Stomach (tissue), 4 donors: ENCODE measurements around the gene TFAP2C.

Experiments used
- EP300 ChIP-seq: sonication (generic); formaldehyde crosslinking; IDR thresholded peaks from one replicate; pipeline ENCODE4 v1.6.1; 2017; ENCODE audit warnings: antibody characterized with exemption
- POLR2AphosphoS5 ChIP-seq, 3 donors: sonication (generic); formaldehyde crosslinking; IDR thresholded peaks; one replicate each; pipeline ENCODE4 v1.6.1; 2016; ENCODE audit warnings: antibody characterized with exemption in 3 of 3
- TF ChIP-seq, protein P1 (sequence below), 7 experiments: fragments of 450-650 bp in 4 of 7; fragments of 200-600 bp in 3 of 7; sonication (generic) in 3 of 7; IDR thresholded peaks; one replicate each; pipeline ENCODE4 v1.5.1; 2016 to 2019; ENCODE audit warnings: antibody characterized with exemption in 7 of 7, control low read depth in 2 of 7, mild to moderate bottlenecking in 1 of 7

- TF ChIP-seq, protein P1, sequence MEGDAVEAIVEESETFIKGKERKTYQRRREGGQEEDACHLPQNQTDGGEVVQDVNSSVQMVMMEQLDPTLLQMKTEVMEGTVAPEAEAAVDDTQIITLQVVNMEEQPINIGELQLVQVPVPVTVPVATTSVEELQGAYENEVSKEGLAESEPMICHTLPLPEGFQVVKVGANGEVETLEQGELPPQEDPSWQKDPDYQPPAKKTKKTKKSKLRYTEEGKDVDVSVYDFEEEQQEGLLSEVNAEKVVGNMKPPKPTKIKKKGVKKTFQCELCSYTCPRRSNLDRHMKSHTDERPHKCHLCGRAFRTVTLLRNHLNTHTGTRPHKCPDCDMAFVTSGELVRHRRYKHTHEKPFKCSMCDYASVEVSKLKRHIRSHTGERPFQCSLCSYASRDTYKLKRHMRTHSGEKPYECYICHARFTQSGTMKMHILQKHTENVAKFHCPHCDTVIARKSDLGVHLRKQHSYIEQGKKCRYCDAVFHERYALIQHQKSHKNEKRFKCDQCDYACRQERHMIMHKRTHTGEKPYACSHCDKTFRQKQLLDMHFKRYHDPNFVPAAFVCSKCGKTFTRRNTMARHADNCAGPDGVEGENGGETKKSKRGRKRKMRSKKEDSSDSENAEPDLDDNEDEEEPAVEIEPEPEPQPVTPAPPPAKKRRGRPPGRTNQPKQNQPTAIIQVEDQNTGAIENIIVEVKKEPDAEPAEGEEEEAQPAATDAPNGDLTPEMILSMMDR (IDR thresholded peaks at IDR 0.05): no peak
- TF ChIP-seq POLR2AphosphoS5 (IDR thresholded peaks at IDR 0.05): no peak
- no peak for TF ChIP-seq EP300
Observed at GRCh38 chr20:56625837-56626236, 3.3 kb upstream of the TFAP2C start.
